ENCODE data around the gene MVB12B. TPM values are rescaled to one million over a fixed set of nuclear protein-coding genes. Genes with fewer than 3 reads are reported as not detected.

The MVB12B gene
- total RNA-seq, 1 experiment from 2014 or later = 5.7 TPM

DNA sequence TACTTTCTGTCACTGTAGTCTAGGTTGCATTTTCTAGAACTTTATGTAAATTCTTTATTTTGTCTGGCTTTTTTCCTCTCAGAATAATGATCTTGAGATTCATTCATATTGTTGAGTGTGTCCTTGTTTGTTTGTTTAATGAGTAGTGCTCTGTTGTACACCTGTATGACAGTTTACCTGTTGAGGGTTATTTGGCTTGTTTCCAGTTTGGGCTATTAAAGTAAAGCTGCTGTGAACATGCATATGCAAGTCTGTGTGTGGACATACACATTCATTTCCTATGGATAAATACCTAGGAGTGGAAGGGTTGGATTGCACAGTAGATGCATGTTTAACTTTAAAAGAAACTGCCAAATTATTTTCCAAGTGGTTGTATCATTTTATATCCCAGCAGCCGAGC, 30.4 kb downstream of the MVB12B start:
- POLR2A ChIA-PET = no interaction called here
- TF ChIP-seq ZNF317 (CRISPR knock-in tag; IDR thresholded peaks at IDR 0.05; ENCODE audit: borderline replicate concordance, low read depth) (no peak), ZNF121 (CRISPR knock-in tag; IDR thresholded peaks at IDR 0.05) (no peak), CREB1 (CRISPR knock-in tag; IDR thresholded peaks at IDR 0.05) (no peak), TEAD4 (CRISPR knock-in tag; IDR thresholded peaks at IDR 0.05) (no peak), E2F5 (CRISPR knock-in tag; IDR thresholded peaks at IDR 0.05) (no peak), E2F1 (CRISPR knock-in tag; IDR thresholded peaks at IDR 0.05) (no peak), MXD4 (CRISPR knock-in tag; IDR thresholded peaks at IDR 0.05; ENCODE audit: borderline replicate concordance) (no peak)
- TF ChIP-seq, protein P1, sequence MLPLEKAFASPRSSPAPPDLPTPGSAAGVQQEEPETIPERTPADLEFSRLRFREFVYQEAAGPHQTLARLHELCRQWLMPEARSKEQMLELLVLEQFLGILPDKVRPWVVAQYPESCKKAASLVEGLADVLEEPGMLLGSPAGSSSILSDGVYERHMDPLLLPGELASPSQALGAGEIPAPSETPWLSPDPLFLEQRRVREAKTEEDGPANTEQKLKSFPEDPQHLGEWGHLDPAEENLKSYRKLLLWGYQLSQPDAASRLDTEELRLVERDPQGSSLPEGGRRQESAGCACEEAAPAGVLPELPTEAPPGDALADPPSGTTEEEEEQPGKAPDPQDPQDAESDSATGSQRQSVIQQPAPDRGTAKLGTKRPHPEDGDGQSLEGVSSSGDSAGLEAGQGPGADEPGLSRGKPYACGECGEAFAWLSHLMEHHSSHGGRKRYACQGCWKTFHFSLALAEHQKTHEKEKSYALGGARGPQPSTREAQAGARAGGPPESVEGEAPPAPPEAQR (CRISPR knock-in tag; IDR thresholded peaks at IDR 0.05) = no peak
- TF ChIP-seq, protein P2, sequence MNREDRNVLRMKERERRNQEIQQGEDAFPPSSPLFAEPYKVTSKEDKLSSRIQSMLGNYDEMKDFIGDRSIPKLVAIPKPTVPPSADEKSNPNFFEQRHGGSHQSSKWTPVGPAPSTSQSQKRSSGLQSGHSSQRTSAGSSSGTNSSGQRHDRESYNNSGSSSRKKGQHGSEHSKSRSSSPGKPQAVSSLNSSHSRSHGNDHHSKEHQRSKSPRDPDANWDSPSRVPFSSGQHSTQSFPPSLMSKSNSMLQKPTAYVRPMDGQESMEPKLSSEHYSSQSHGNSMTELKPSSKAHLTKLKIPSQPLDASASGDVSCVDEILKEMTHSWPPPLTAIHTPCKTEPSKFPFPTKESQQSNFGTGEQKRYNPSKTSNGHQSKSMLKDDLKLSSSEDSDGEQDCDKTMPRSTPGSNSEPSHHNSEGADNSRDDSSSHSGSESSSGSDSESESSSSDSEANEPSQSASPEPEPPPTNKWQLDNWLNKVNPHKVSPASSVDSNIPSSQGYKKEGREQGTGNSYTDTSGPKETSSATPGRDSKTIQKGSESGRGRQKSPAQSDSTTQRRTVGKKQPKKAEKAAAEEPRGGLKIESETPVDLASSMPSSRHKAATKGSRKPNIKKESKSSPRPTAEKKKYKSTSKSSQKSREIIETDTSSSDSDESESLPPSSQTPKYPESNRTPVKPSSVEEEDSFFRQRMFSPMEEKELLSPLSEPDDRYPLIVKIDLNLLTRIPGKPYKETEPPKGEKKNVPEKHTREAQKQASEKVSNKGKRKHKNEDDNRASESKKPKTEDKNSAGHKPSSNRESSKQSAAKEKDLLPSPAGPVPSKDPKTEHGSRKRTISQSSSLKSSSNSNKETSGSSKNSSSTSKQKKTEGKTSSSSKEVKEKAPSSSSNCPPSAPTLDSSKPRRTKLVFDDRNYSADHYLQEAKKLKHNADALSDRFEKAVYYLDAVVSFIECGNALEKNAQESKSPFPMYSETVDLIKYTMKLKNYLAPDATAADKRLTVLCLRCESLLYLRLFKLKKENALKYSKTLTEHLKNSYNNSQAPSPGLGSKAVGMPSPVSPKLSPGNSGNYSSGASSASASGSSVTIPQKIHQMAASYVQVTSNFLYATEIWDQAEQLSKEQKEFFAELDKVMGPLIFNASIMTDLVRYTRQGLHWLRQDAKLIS (CRISPR knock-in tag; IDR thresholded peaks at IDR 0.05; ENCODE audit: borderline replicate concordance) = no peak
- no peaks in the 10 kb centered on the region; the same call in 1 of the 2 replicates for H3K27me3 Mint-ChIP-seq (ENCODE audit: low read depth)

DNA sequence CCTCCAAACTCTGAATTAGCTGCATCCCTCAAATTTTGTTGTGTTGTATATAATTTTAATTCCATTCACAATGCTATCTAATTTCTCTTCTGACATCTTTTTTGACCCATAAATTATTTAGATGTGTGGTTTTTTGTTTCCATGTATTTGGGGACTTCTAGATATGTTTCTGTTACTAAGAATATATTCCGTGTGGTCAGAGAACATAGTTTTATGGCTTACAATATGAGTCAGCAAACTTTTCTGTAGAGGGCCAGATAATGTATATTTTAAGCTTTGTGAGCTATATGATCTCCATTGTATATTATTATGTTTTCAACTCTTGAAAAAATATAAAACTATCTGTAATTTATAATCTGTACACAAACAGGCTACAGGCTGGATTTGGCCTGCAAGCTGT, 33.4 kb downstream of the MVB12B start:
- Mint-ChIP-seq H3K4me3 (no peak overlapping the region), H3K27me3 (ENCODE audit: low read depth) (no peaks in the 10 kb centered on the region; the same call in 1 of the 2 replicates), H3K4me1 (no peaks in the 10 kb centered on the region), H3K36me3 (peaks cover 39% of the 10 kb centered on the region), H3K27ac (no peak overlapping the region), H3K9me3 (peaks cover 43% of the 10 kb centered on the region)
- ATAC-seq (no peak), DNase-seq (ENCODE audit: low spot score) (no peak)
- ChIA-PET POLR2A (no interaction called here), CTCF (no interaction called here)
- TF ChIP-seq HMGA2 (CRISPR knock-in tag; IDR thresholded peaks at IDR 0.05) (no peak), ZNF425 (CRISPR knock-in tag; conservative IDR thresholded peaks at IDR 0.05) (no peak), ZNF416 (CRISPR knock-in tag; IDR thresholded peaks at IDR 0.05) (no peak), ZNF281 (CRISPR knock-in tag; IDR thresholded peaks at IDR 0.05) (no peak), CREM (CRISPR knock-in tag; IDR thresholded peaks at IDR 0.05) (no peak)
- TF ChIP-seq, protein P3, sequence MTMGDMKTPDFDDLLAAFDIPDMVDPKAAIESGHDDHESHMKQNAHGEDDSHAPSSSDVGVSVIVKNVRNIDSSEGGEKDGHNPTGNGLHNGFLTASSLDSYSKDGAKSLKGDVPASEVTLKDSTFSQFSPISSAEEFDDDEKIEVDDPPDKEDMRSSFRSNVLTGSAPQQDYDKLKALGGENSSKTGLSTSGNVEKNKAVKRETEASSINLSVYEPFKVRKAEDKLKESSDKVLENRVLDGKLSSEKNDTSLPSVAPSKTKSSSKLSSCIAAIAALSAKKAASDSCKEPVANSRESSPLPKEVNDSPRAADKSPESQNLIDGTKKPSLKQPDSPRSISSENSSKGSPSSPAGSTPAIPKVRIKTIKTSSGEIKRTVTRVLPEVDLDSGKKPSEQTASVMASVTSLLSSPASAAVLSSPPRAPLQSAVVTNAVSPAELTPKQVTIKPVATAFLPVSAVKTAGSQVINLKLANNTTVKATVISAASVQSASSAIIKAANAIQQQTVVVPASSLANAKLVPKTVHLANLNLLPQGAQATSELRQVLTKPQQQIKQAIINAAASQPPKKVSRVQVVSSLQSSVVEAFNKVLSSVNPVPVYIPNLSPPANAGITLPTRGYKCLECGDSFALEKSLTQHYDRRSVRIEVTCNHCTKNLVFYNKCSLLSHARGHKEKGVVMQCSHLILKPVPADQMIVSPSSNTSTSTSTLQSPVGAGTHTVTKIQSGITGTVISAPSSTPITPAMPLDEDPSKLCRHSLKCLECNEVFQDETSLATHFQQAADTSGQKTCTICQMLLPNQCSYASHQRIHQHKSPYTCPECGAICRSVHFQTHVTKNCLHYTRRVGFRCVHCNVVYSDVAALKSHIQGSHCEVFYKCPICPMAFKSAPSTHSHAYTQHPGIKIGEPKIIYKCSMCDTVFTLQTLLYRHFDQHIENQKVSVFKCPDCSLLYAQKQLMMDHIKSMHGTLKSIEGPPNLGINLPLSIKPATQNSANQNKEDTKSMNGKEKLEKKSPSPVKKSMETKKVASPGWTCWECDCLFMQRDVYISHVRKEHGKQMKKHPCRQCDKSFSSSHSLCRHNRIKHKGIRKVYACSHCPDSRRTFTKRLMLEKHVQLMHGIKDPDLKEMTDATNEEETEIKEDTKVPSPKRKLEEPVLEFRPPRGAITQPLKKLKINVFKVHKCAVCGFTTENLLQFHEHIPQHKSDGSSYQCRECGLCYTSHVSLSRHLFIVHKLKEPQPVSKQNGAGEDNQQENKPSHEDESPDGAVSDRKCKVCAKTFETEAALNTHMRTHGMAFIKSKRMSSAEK (CRISPR knock-in tag; IDR thresholded peaks at IDR 0.05; ENCODE audit: borderline replicate concordance) = no peak
- TF ChIP-seq, protein P4, sequence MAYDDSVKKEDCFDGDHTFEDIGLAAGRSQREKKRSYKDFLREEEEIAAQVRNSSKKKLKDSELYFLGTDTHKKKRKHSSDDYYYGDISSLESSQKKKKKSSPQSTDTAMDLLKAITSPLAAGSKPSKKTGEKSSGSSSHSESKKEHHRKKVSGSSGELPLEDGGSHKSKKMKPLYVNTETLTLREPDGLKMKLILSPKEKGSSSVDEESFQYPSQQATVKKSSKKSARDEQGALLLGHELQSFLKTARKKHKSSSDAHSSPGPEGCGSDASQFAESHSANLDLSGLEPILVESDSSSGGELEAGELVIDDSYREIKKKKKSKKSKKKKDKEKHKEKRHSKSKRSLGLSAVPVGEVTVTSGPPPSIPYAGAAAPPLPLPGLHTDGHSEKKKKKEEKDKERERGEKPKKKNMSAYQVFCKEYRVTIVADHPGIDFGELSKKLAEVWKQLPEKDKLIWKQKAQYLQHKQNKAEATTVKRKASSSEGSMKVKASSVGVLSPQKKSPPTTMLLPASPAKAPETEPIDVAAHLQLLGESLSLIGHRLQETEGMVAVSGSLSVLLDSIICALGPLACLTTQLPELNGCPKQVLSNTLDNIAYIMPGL (CRISPR knock-in tag; IDR thresholded peaks at IDR 0.05) = no peak

More for the DNA sequence above, 30.4 kb downstream of the MVB12B start:
- Mint-ChIP-seq H3K4me1 (no peaks in the 10 kb centered on the region), H3K27ac (no peak overlapping the region), H3K36me3 (peaks cover 24% of the 10 kb centered on the region), H3K4me3 (no peak overlapping the region), H3K9me3 (peaks cover 28% of the 10 kb centered on the region)
- CTCF ChIA-PET = no interaction called here
- ATAC-seq (no peak), DNase-seq (ENCODE audit: low spot score) (no peak)

Measured in WTC11 (cell line).